NCI-H2029 (cell line): ENCODE results near the gene STK25.
"Not testable (repeated sequence)": the region's sequence is repeated elsewhere in the genome, so short reads cannot be mapped to it uniquely, and the experiment has no call there.

ENCODE experiments used
- DNase-seq: peaks from one replicate; lab custom pipeline; 2025; lab: John Stamatoyannopoulos, UW

Gene STK25

GRCh38 chr2:241463276-241464135, 44.9 kb downstream of the STK25 start:
- DNase-seq = no peak

GRCh38 chr2:241461693-241462677, 46.4 kb downstream of the STK25 start:
- DNase-seq = no peak

GRCh38 chr2:241460631-241461030, 47.8 kb downstream of the STK25 start:
- DNase-seq = no peak

GRCh38 chr2:241459520-241459919, 48.9 kb downstream of the STK25 start:
- no peak for DNase-seq

GRCh38 chr2:241458687-241459086, 49.7 kb downstream of the STK25 start:
- no peak for DNase-seq

- no peak for DNase-seq
Observed at GRCh38 chr2:241456546-241456945, 51.8 kb downstream of the STK25 start.

GRCh38 chr2:241454837-241455485, 53.4 kb downstream of the STK25 start:
- no peak for DNase-seq

- not testable (repeated sequence) for DNase-seq
Observed at GRCh38 chr2:241453919-241454318, 54.5 kb downstream of the STK25 start.

GRCh38 chr2:241451840-241452506, 56.4 kb downstream of the STK25 start:
- DNase-seq = no peak

- not testable (repeated sequence) for DNase-seq
Observed at GRCh38 chr2:241450092-241450491, 58.3 kb downstream of the STK25 start.

GRCh38 chr2:241445426-241445825, 63.0 kb downstream of the STK25 start:
- no peak for DNase-seq

GRCh38 chr2:241443486-241444223, 64.7 kb downstream of the STK25 start:
- DNase-seq = peak; percentile 41
